Measurements from ENCODE around the gene ASPSCR1. TPM values are rescaled to one million over a fixed set of nuclear protein-coding genes. Genes with fewer than 3 reads are reported as not detected.

Gene ASPSCR1
- total and polyA plus RNA-seq, 2 of the 13 experiments (the other 11 are each of a cell fraction or from before 2014, with no cell fraction given): 274 to 314 TPM

DNA sequence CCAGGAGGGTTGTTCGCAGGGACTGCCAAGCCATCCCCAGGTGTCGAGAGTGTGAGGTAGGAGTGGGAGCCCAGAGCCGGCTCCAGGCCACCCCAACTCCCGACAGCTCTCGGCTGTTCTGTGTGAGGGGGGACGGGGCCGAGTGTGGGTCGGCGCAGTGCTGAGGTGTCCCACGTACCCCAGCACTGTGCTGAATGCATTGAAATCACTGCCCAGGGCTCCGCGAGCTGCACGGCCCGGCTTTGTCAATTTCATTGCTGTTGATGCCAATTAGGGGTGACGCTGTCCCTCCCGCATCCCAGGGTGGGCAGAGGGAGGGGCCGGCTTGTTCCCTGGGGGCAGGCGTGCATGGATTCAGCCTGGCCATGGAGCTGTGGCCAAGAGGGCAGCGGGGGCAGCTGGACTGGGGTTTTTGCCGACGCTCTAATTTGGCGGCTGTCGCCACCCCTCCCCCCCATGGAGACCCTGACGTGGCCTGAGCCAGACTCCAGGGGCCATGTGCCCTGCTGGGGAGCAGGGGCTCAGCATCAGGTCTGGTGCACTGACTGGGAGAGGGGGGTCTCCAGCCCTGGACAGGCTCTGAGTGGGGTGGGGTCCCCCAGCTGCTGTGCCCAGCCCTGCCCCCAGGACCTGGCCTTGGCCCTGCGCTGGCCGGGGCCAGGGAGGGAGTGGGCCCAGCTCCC lies 31.0 kb downstream of the ASPSCR1 start:
- Histone ChIP-seq H3K4me3 (replicated peaks in 1 of 3; ENCODE audit: insufficient read depth in 1 of 3, low read depth in 2 of 3, low read length in 3 of 3) (no peak overlapping the region), H3K27ac (ENCODE audit: extremely low read length, insufficient read depth, low read length) (no peak overlapping the region), H3K4me2 (ENCODE audit: low read depth, low read length) (no peak overlapping the region), H3K9me3 (ENCODE audit: low read length) (no peaks in the 10 kb centered on the region), H3K36me3 (replicated peaks in 1 of 2; ENCODE audit: control insufficient read depth in 1 of 2, insufficient read depth in 2 of 2, low read length in 2 of 2) (peaks cover 43 to 59% of the 10 kb centered on the region in 2 experiments), H2AFZ (ENCODE audit: low read length) (no peak overlapping the region), H4K20me1 (ENCODE audit: insufficient read depth, low read length) (no peaks in the 10 kb centered on the region), H3K4me1 (ENCODE audit: insufficient read depth, low read length) (peaks cover 72% of the 10 kb centered on the region), H3K27me3 (ENCODE audit: control insufficient read depth in 1 of 2, insufficient read depth in 2 of 2, low read length in 2 of 2) (no peaks in the 10 kb centered on the region), H3K79me2 (ENCODE audit: insufficient read depth, low read length) (peaks cover 27% of the 10 kb centered on the region), H3K9ac (ENCODE audit: insufficient read depth, low read depth, low read length) (no peak overlapping the region)
- 96% methylated on average over 21 of the region's 26 CpGs for WGBS (ENCODE audit: low lambda C conversion rate)
- in situ Hi-C loops (cut with HindIII; ENCODE audit: extremely low pct_ligation_motif_present, low pct_unique_long_range_greater_than_20kb): no loop called here
- FAIRE-seq (no peak), DNase-seq (ENCODE audit: low spot score) (no peak), ATAC-seq (no peak)
- intact Hi-C loops (cut with micrococcal nuclease; ENCODE audit: unreplicated experiment): no loop called here
- no TSS peak for BruUV-seq (replicated peaks)
- CTCF ChIA-PET (ENCODE audit: low intra/inter-chr PET ratio, low total read pairs): interaction anchor here (0.8 kb wide), 1 partner anchor 49 kb away, joined by 4 read pairs; no protein-coding TSS in a partner anchor
- POLR2A ChIA-PET: interaction anchor here (1.0 to 1.9 kb wide), 3 partner anchors 11 to 14 kb away, joined by 4 to 9 read pairs (median 8); no protein-coding TSS in a partner anchor
- TF ChIP-seq ZNF616 (CRISPR knock-in tag; IDR thresholded peaks at IDR 0.05; ENCODE audit: low read depth) (0 out of 2 replicates have a peak, but pooled peaks have one; percentile 36), ZNF546 (CRISPR knock-in tag; conservative IDR thresholded peaks at IDR 0.05) (0 out of 2 replicates have a peak, but pooled peaks have one; percentile 45), ZFP36L1 (CRISPR knock-in tag; IDR thresholded peaks at IDR 0.05) (no peak), SRSF4 (IDR thresholded peaks at IDR 0.05; ENCODE audit: low read depth, low read length, poor library complexity, severe bottlenecking) (peak; percentile 19), RBM22 (optimal IDR thresholded peaks at IDR 0.05; ENCODE audit: low read length) (peak; percentile 25), POLR2G (IDR thresholded peaks at IDR 0.05; ENCODE audit: low read depth, low read length) (peak; percentile 45), WIZ (CRISPR knock-in tag; IDR thresholded peaks at IDR 0.05) (0 out of 2 replicates have a peak, but pooled peaks have one; percentile 37), MEIS1 (CRISPR knock-in tag; IDR thresholded peaks at IDR 0.05; ENCODE audit: borderline replicate concordance) (no peak), PCBP1 (IDR thresholded peaks at IDR 0.05; ENCODE audit: borderline replicate concordance, low read depth, low read length) (peak; percentile 76; the same call in 1 of the 2 replicates), AGO1 (IDR thresholded peaks at IDR 0.05; ENCODE audit: low read depth, low read length, poor library complexity, severe bottlenecking) (peak; percentile 84), MTA1 (CRISPR knock-in tag; IDR thresholded peaks at IDR 0.05; ENCODE audit: borderline replicate concordance) (0 out of 2 replicates have a peak, but pooled peaks have one; percentile 5), SNRNP70 (IDR thresholded peaks at IDR 0.05; ENCODE audit: low read depth, low read length) (0 out of 2 replicates have a peak, but pooled peaks have one; percentile 12), KLF15 (CRISPR knock-in tag; IDR thresholded peaks at IDR 0.05; ENCODE audit: borderline replicate concordance) (no peak), AGO2 (optimal IDR thresholded peaks at IDR 0.05; ENCODE audit: low read depth, low read length) (peak; percentile 91), PRPF4 (IDR thresholded peaks at IDR 0.05; ENCODE audit: low read depth, low read length, poor library complexity, severe bottlenecking) (peak; percentile 48)
- TF ChIP-seq, protein P1, sequence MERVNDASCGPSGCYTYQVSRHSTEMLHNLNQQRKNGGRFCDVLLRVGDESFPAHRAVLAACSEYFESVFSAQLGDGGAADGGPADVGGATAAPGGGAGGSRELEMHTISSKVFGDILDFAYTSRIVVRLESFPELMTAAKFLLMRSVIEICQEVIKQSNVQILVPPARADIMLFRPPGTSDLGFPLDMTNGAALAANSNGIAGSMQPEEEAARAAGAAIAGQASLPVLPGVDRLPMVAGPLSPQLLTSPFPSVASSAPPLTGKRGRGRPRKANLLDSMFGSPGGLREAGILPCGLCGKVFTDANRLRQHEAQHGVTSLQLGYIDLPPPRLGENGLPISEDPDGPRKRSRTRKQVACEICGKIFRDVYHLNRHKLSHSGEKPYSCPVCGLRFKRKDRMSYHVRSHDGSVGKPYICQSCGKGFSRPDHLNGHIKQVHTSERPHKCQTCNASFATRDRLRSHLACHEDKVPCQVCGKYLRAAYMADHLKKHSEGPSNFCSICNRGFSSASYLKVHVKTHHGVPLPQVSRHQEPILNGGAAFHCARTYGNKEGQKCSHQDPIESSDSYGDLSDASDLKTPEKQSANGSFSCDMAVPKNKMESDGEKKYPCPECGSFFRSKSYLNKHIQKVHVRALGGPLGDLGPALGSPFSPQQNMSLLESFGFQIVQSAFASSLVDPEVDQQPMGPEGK (CRISPR knock-in tag; IDR thresholded peaks at IDR 0.05): 0 out of 2 replicates have a peak, but pooled peaks have one; percentile 10
- TF ChIP-seq, protein P2, sequence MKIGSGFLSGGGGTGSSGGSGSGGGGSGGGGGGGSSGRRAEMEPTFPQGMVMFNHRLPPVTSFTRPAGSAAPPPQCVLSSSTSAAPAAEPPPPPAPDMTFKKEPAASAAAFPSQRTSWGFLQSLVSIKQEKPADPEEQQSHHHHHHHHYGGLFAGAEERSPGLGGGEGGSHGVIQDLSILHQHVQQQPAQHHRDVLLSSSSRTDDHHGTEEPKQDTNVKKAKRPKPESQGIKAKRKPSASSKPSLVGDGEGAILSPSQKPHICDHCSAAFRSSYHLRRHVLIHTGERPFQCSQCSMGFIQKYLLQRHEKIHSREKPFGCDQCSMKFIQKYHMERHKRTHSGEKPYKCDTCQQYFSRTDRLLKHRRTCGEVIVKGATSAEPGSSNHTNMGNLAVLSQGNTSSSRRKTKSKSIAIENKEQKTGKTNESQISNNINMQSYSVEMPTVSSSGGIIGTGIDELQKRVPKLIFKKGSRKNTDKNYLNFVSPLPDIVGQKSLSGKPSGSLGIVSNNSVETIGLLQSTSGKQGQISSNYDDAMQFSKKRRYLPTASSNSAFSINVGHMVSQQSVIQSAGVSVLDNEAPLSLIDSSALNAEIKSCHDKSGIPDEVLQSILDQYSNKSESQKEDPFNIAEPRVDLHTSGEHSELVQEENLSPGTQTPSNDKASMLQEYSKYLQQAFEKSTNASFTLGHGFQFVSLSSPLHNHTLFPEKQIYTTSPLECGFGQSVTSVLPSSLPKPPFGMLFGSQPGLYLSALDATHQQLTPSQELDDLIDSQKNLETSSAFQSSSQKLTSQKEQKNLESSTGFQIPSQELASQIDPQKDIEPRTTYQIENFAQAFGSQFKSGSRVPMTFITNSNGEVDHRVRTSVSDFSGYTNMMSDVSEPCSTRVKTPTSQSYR (CRISPR knock-in tag; IDR thresholded peaks at IDR 0.05; ENCODE audit: borderline replicate concordance): 0 out of 2 replicates have a peak, but pooled peaks have one; percentile 16
- TF ChIP-seq, protein P3, sequence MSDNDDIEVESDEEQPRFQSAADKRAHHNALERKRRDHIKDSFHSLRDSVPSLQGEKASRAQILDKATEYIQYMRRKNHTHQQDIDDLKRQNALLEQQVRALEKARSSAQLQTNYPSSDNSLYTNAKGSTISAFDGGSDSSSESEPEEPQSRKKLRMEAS (IDR thresholded peaks at IDR 0.05): peak; percentile 5; the same call in 1 of the 2 replicates
